ENCODE results near the gene NEUROD2. TPM values are rescaled to one million over a fixed set of nuclear protein-coding genes. Genes with fewer than 3 reads are reported as not detected.
A peak's percentile ranks its signal among the peaks of the same experiment; 100 is the strongest.

The NEUROD2 gene
- total and polyA plus RNA-seq, 2 of the 13 experiments (the other 11 are each of a cell fraction or from before 2014, with no cell fraction given): not detected

- peak; percentile 93; the same call in 1 of the 2 replicates for TF ChIP-seq TFAP4 (IDR thresholded peaks at IDR 0.05; ENCODE audit: borderline replicate concordance, low read depth)
- TF ChIP-seq ZMAT5 (CRISPR knock-in tag; IDR thresholded peaks at IDR 0.05; ENCODE audit: borderline replicate concordance, low read depth): no peak
- 0 out of 2 replicates have a peak, but pooled peaks have one; percentile 8 for TF ChIP-seq ZNF83 (CRISPR knock-in tag; IDR thresholded peaks at IDR 0.05; ENCODE audit: borderline replicate concordance)
- TF ChIP-seq MXD1 (CRISPR knock-in tag; IDR thresholded peaks at IDR 0.05): no peak
- TF ChIP-seq ZNF264 (CRISPR knock-in tag; IDR thresholded peaks at IDR 0.05): no peak
- no peak for TF ChIP-seq ZNF260 (CRISPR knock-in tag; IDR thresholded peaks at IDR 0.05; ENCODE audit: borderline replicate concordance, low read depth)
- 0 out of 2 replicates have a peak, but pooled peaks have one; percentile 11 for TF ChIP-seq NFKB2 (CRISPR knock-in tag; IDR thresholded peaks at IDR 0.05; ENCODE audit: borderline replicate concordance)
- no peak for TF ChIP-seq ZNF589 (CRISPR knock-in tag; conservative IDR thresholded peaks at IDR 0.05)
- no peak for TF ChIP-seq ZNF563 (CRISPR knock-in tag; IDR thresholded peaks at IDR 0.05)
- no peak for TF ChIP-seq AGO1 (IDR thresholded peaks at IDR 0.05; ENCODE audit: low read depth, low read length, poor library complexity, severe bottlenecking)
- no peak for TF ChIP-seq SP2 (CRISPR knock-in tag; IDR thresholded peaks at IDR 0.05)
- TF ChIP-seq ZNF790 (CRISPR knock-in tag; IDR thresholded peaks at IDR 0.05; ENCODE audit: borderline replicate concordance): no peak
- TF ChIP-seq ZSCAN5A (CRISPR knock-in tag; IDR thresholded peaks at IDR 0.05; ENCODE audit: borderline replicate concordance): no peak
- no peak for TF ChIP-seq LCORL (IDR thresholded peaks at IDR 0.05)
- peak; percentile 81; the same call in 1 of the 2 replicates for TF ChIP-seq LCORL (CRISPR knock-in tag; IDR thresholded peaks at IDR 0.05)
- peak; percentile 75 for TF ChIP-seq IKZF5 (CRISPR knock-in tag; IDR thresholded peaks at IDR 0.05)
- no peak for TF ChIP-seq ZBTB37 (CRISPR knock-in tag; IDR thresholded peaks at IDR 0.05)
- TF ChIP-seq PRMT3 (CRISPR knock-in tag; IDR thresholded peaks at IDR 0.05; ENCODE audit: borderline replicate concordance, low read depth): no peak
- no peak for TF ChIP-seq PLSCR1 (CRISPR knock-in tag; IDR thresholded peaks at IDR 0.05; ENCODE audit: borderline replicate concordance)
- no peak for TF ChIP-seq FUBP1 (CRISPR knock-in tag; IDR thresholded peaks at IDR 0.05; ENCODE audit: borderline replicate concordance)
Measured at GRCh38 chr17:39653662-39654331, 46.1 kb upstream of the NEUROD2 start (continued).

All from HepG2 (cell line).